Left kidney (tissue), 2 donors: ENCODE results near the gene PFKFB4. TPM values are rescaled to one million over a fixed set of nuclear protein-coding genes. Genes with fewer than 3 reads are reported as not detected.
"Not testable (repeated sequence)": the region's sequence is repeated elsewhere in the genome, so short reads cannot be mapped to it uniquely, and the experiment has no call there.

Experiments used
- DNase-seq: peaks from one replicate; pipeline ENCODE4 v3.0.0-alpha.2; 2013
- polyA plus RNA-seq: library from polyadenylated mRNA; unstranded; fragments of 120-200 nt; gene quantifications from one replicate; pipeline ENCODE4 v1.2.1, GENCODE V29; 2013; ENCODE audit not compliant: insufficient read length

Gene PFKFB4
- polyA plus RNA-seq, 1 donor: 4.3 TPM

GRCh38 chr3:48532271-48532976 lies 24.2 kb downstream of the PFKFB4 start:
- DNase-seq: no peak

GRCh38 chr3:48530701-48531100 lies 25.9 kb downstream of the PFKFB4 start:
- not testable (repeated sequence) for DNase-seq

DNA sequence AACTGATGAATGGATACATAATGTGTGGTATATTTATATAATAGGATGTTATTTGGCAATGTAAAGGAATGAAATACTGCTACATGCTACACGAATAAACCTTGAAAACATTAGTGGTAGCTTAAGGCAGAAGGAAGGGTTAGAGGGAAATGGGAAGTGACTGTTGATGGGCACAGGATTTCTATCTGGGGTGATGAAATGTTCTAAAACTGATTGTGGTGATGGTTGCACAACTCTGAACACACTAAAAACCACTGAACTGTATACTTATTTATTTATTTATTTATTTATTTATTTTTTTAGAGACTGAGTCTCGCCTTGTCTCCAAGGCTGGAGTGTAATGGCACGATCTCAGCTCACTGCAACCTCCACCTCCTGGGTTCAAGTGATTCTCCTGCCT lies 27.8 kb downstream of the PFKFB4 start:
- no peak for DNase-seq

DNA sequence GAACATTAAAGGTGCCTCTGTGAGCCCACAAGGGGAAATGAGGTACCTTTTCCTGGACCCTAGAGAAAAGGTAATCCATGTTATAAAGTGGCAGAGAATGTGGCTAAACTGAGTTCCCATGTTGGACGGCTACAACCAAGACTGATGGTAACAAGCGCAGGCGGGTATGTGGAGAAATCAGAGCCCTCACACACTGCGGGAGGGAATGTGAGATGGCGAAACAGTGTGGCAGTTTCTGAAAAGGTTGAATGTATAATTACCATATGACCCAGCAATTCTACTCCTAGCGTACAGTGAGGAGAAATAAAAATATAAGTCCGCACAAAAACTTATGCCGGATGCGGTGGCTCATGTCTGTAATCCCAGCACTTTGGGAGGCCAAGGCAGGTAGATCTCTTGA lies 28.6 kb downstream of the PFKFB4 start:
- no peak for DNase-seq

DNA sequence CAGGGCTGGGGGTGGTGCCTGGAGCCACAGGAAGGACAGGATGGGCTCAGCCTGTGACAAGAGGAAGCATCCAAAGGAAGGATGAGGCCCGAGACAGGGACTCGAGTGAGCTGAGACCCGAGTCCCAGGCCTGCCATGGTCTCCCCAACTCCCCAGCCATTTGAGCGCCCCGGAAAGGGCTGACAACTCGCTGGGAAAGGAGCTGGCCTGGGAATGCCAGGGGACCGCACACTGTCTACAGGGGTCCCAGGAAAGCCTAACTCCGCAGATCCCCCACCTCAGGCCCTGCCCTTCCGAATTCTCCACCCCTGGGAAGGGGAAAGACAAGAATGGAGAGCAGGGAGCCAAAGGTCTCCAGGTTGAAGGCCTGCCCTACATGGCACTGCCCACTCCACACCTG lies 31.6 kb downstream of the PFKFB4 start:
- DNase-seq: no peak

DNA sequence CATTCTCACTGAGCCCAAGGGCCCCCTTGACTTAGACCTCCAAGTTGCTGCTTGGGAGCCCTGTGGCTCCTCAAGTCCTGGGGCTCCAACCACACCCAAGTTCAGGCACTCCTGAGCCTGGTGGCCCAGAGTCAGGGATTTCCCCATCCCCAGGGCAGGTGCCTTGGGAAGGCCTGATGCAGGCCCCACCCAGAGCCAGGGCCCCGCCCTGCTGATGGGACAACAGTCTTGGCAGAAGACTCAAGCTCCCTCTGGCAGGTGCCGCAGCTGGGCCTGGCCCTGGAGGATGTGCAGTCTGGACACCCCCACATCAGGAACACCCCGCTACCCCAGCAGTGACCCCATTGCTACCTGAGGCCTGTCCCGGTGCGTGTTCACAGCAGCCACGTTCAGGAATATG lies 35.0 kb downstream of the PFKFB4 start:
- no peak for DNase-seq

DNA sequence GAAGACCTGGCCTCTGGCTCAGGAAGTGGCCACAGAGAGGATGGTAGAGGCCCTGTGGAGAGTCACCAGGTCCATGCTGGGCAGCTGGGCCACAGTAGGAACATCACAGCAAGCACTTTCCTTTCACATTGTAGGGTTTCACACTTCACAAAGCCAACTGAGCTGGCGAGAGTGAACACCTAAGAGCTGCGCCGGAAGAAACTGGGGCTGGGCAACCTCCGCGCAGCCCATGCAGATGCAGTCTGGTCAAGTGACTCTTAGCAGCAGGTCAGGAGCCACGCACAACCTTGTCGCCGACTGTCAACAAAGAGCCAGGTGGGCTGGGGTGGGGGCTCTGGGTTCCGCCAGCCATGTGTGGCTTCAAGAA lies 37.3 kb downstream of the PFKFB4 start:
- DNase-seq: no peak

DNA sequence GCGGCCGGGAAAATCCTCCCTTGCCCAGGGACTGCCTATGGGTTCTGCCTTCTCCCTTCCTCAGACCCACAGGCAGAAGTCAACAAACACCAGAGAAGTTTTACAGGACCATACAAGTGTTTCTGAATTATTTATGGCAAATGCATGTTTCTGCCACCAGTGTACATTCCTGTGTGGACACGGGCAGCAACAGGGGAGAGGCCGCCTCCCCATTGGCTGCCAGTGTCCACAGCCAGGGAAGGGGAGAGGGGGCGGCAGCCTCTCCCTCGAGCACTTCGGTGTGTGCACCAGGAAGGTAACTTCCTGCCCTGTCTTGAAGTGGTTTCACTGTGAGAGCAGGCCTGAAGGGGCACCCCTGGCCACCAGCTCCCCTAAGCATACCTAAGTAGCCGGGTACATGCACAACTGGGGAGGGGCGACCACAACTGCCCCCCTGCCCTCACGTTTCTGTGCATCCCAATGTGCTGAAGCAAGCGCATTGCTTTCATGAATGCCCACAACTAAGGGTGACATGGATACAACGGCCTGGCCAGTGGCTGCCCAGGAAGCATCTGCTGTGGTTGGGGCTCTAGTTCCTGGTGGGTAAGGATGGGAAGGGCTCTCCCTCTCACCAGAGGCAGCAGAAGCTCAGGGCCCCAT lies 37.8 kb downstream of the PFKFB4 start:
- no peak for DNase-seq

- no peak for DNase-seq
Observed at GRCh38 chr3:48518069-48518468, 38.5 kb downstream of the PFKFB4 start.

DNA sequence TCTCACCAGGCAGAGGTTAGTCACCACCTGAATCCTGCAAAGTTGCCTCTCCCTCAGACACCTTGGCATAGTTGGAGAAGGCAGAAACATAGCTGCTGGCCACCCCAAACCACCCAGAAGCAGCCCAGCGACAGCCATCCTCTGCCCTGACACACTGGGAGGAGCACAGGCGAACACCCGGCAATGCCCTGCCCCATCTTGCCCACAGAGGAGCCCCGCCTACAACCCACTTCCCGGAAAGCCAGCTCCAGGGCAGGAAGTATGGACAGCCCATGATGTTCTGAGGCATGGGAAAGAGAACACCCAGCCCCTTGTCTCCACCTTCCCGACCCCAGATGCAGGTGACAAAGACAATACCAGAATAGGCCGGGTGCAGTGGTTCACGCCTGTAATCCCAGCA lies 40.0 kb downstream of the PFKFB4 start:
- DNase-seq: no peak

- DNase-seq: no peak
Observed at GRCh38 chr3:48514431-48515227, 42.0 kb downstream of the PFKFB4 start.

DNA sequence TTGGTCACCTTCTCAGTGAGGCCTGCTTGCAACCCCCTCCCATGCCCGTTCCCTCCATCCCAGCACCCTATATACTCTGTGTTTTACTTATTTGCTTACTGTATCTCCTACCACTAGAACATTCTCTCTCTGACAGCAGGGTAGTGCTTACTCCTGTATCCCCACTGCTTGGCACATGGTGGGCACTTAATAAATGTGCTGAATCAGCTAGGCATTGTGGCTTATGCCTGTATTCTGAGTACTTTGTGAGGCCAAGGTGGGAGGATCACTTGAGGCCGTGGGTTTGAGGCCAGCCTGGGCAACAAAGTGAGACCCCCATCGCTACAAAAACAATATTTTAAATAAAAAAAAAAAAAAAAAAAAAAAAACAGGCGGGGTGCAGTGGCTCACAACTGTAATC lies 45.1 kb downstream of the PFKFB4 start:
- no peak for DNase-seq

DNA sequence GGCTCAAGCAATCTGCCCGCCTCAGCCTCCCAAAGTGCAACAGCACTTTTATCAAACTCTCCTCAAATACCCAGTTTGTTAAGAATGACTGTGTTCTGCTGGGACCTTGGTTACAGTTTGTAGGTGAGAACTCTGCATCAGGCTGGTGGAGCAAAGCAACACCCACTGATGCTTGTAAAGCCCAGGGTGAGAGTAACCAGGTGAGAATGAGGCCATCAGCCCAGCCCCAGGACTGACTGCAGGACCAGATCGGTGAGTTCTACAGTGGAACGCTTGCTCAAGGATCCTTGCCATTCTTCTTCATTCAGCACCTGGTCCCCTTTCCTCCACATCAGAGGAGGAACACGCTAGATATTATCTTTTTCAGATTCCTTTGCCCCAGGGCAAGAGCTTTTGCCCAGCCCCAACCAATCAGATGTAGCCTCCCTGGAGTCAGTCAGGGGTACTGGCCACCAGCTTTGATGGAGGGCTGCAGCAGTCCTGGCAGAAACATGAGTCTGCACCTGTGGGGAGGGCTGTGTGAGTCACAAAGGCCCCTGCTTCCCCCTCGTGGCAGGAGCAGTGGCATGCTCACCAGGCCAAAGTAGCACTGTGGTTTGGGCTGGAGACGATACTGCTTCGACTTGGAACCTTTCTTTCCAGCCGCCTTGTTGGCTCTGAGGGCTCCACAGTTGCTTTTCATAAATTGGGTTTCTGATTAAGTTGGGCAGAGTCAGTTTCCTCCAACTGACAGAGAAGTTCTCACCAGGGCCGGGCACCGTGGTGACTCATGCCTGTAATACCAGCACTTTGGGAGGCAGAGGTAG lies 49.1 kb downstream of the PFKFB4 start:
- peak; percentile 39 for DNase-seq

DNA sequence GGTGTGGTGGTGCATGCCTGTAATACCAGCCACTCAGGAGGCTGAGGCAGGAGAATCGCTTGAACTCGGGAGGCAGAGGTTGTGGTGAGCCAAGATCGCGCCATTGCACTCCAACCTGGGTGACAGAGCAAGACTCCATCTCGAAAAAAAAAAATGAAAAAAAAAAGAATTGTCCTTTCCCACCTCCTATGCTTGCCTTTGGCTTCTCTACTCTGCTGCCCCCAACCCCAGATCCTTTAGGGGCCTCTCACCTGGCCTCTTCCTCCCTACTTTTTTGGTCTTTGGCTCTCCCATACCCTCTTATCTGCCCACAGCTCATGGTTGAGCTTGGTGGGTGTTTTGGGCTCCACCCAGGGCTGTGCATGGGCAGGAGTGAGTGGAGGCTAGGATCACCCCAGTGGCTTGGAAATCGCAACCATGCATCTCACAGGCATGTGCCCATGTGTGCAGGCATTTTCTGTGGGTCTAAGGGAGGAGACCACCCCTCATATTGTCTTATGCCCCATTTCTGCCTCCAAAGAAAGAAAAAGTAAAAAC lies 50.6 kb downstream of the PFKFB4 start:
- no peak for DNase-seq

GRCh38 chr3:48505146-48505545 lies 51.5 kb downstream of the PFKFB4 start:
- DNase-seq: no peak

- peak; percentile 62 for DNase-seq
Observed at GRCh38 chr3:48504051-48504946, 52.3 kb downstream of the PFKFB4 start, which contains the start of gene SHISA5. Gene SHISA5 (minus strand): TSS chr3:48504174. CDS start chr3:48504094, 80 bp downstream.

GRCh38 chr3:48503401-48504050 lies 53.1 kb downstream of the PFKFB4 start:
- DNase-seq: peak; percentile 3

DNA sequence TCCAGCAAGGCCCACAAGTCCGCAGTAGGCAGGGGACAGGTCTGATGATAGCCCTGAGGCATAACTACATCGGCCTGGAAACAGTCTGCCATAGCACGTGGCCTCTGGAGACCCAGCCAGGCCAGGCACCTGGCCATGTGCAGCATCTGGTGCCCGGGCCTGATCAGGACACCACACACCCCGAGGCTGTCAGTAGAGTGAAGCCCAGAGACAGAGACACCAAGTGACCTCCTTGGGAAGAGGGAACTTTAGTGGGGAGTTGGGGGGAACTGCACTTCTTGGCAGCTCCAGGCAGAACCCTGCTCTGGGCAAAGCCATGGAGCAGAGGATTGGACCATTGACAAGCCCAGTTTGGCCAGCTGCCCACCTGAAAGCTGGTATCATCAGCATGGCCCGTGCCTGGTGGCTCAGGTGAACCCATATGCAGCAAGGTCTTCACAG lies 53.9 kb downstream of the PFKFB4 start:
- DNase-seq: no peak

- DNase-seq: no peak
Observed at GRCh38 chr3:48502121-48502520, 54.5 kb downstream of the PFKFB4 start.

- no peak for DNase-seq
Observed at GRCh38 chr3:48501196-48501595, 55.4 kb downstream of the PFKFB4 start.
